Tracheal epithelial cell (primary cell): ENCODE data around the gene AGAP2. TPM values are rescaled to one million over a fixed set of nuclear protein-coding genes. Genes with fewer than 3 reads are reported as not detected.

Source experiments
- total RNA-seq: library from RNA; depleted of rRNA; stranded (reverse); fragments of >200 nt; gene quantifications from 2 replicates; pipeline ENCODE4 v1.2.1, GENCODE V29; 2014

The AGAP2 gene
- total RNA-seq, result under 0.01 and 0.21 TPM in 2 replicates

GRCh38 chr12:57738661-57739237, at the start of gene AGAP2:
Gene AGAP2, minus strand, starts transcription at chr12:57738742. Its CDS starts 496 bp downstream, at chr12:57738246.

GRCh38 chr12:57782608-57783465, 44.3 kb upstream of the AGAP2 start, which contains the start of gene TSFM:
Gene TSFM, plus strand, starts transcription at chr12:57782787. Its CDS starts 15 bp downstream, at chr12:57782802.

DNA sequence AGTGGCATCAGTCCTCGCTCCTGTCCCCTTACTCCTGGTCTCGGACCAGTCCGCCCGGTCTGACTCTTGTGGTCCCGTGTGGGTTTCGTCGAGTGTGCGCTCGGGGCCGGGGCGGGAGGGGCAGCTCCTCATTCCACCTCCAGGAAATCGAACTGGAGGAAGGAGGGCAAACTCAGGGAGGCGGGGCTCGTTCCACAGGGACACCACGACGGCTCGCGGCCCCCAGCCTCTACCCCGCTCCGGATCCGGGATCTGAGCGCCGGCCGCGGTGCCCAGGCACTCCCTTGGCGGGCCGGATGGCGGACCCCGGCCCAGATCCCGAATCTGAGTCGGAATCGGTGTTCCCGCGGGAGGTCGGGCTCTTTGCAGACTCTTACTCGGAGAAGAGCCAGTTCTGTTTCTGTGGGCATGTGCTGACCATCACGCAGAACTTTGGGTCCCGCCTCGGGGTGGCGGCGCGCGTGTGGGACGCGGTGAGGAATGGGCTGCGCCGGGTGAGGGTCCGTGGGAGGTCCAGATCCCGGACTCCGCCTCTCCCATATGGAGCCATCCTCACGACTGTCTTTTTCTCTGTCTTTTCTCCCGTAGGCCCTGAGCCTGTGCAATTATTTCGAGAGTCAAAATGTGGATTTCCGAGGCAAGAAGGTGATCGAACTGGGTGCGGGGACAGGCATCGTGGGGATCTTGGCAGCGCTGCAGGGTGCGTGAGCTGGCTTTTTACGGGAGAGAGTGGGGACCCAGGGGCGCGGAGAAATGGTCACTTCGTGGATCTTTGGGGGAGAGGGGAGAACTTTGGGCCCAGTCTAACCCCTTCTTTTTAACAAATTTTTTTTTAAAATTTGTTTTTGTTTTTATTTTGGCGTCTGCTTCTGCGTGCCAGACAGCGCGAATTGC, 34.1 kb upstream of the AGAP2 start, which contains the start of gene EEF1AKMT3:
EEF1AKMT3 (plus strand) TSS at position 186 of the 894 bp plus-strand sequence; CDS start at position 297, 111 bp downstream.

DNA sequence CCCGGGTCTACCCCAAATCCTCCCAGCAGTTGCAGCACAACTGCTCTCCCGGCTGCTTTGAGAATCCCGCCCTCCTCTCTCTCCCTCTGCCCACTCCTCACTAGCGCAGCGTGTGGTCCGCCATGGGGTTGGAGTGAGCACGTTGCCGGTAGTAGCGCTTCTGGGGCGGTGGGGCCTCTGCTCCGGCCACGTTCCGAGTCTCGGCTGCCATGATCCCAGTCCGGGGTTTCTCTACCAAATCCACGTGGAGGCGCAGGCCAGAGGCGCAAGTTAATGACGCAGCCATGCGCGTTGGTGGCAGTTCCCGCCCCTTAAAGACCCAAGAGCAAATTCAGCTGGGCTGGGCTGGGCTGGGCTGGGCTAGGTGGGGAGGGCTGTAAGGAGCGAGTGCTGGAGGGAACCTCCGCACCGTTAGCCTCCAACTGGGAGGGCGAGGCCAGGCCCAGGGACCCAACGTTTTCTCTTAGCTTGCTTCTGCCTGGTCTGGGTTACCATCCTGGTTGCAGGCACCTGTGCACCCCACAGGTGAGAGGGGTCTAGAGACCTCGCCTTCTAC, 33.4 kb upstream of the AGAP2 start, which contains the start of gene METTL1:
METTL1 (minus strand) TSS at position 233 of the 556 bp plus-strand sequence; CDS start at position 211, 22 bp downstream.

GRCh38 chr12:57766464-57767304, 28.1 kb upstream of the AGAP2 start, which contains the start of gene CYP27B1:
Gene CYP27B1, minus strand, starts transcription at chr12:57767078. Its CDS starts 37 bp downstream, at chr12:57767041.

GRCh38 chr12:57754411-57755193, 16.1 kb upstream of the AGAP2 start, which contains the start of gene MARCHF9:
Gene MARCHF9, plus strand, starts transcription at chr12:57755103. Its CDS starts 426 bp downstream, at chr12:57755529.

DNA sequence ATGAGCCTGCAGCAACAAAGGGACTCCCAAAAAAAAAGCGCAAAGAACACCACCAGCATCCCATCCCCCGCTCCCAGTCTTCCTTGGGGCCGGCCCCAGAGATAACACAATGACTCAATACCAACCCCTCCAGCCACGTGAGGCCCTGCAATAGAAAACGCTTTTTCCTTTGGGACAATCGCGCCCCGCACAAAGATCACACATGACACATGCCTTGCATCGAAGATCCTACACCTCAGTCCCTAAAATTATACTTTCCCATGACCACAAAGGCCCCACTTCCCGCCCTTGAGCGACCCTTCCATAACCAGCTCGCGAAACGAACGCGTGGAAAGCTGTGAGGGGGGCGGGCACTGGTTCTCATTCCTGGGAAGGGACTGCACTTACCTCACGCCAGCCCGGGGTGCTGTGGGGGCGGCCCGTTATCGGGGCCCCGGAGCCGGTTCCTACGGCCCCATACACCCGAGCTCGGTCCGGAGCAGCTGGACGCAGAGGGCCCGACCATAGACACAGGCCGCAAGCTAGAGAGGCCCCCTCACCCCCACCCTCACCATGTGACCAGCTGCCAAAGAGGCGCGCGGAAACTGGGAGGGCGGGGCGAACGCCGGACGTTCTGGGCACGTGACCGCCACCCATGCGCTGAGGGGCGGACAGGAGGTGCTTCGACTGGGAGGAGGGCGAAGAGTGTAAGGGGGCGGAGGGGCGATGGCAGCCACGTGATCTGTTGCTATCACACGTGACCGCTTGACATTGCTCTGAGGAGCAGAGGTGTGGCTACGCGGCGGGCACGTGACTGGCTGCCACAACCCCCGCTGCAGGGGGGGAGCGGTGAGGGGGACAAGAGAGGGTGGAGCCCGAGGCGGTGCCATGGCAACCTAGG, 13.5 kb upstream of the AGAP2 start, which contains the start of gene CDK4:
CDK4 (minus strand) TSS at position 523 of the 880 bp plus-strand sequence. CDS start 593 bp downstream, outside the sequence.

DNA sequence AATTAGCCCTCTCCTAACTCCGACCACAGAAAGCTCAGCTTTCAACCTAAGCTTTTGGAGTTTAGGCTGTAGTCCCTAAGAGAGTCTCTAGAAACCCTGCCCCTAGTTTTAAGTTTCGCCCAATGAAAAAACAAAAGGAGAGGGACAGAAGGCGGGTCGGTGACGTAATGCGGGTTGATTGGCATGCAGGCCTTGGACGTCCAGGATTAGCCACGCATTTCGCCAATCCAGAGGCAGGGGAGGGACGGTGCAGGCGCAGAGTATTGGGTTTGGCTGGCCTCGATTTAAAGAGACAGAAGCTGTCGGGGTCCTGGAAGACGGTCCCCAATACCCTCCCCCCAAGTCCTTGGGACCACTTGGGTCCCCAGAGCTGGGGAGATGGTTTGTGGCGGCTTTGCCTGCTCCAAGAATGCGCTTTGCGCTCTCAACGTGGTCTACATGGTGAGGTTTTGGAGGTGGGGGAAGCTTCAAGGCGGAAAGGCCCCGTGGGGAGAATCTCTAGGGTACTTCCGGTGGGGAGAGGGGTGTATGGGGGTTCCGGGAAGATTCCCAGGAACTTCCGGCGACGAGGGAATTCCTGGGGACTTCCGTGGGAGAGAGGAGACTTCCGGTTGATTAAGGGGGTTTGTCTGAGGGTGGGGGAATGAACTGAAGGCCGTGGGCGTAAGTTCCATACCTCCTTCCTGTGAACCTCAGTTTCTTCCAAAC, 6.4 kb upstream of the AGAP2 start, which contains the start of gene TSPAN31:
TSPAN31 (plus strand) TSS at position 263 of the 708 bp plus-strand sequence; CDS start at position 379, 116 bp downstream.

GRCh38 chr12:57693659-57694458, 44.7 kb downstream of the AGAP2 start, which contains the start of gene OS9:
Gene OS9, plus strand, starts transcription at chr12:57694132. Its CDS starts 30 bp downstream, at chr12:57694162.

Other genes with a start within 250 kb of the AGAP2 start
- 75.9 and 79.7 TPM in 2 replicates for gene DDIT3, start 218.2 kb downstream of the AGAP2 start, total RNA-seq
- 4.5 and 6.0 TPM in 2 replicates for gene MBD6, start 215.9 kb downstream of the AGAP2 start, total RNA-seq
- gene DCTN2, start 191.6 kb downstream of the AGAP2 start, total RNA-seq, result 77.6 and 95.4 TPM in 2 replicates
- under 0.01 TPM in 1 of 2 replicates, not detected in the other for gene KIF5A, start 188.7 kb downstream of the AGAP2 start, total RNA-seq
- 47.5 and 52.2 TPM in 2 replicates for gene PIP4K2C, start 147.6 kb downstream of the AGAP2 start, total RNA-seq
- gene DTX3, start 133.9 kb downstream of the AGAP2 start, total RNA-seq, result 2.1 and 7.0 TPM in 2 replicates
- 1.9 and 2.2 TPM in 2 replicates for gene ARHGEF25, start 127.3 kb downstream of the AGAP2 start, total RNA-seq
- gene B4GALNT1, start 105.5 kb downstream of the AGAP2 start, total RNA-seq, result 0.48 TPM in 1 of 2 replicates, not detected in the other
- gene OS9, start 44.6 kb downstream of the AGAP2 start, total RNA-seq, result 126 and 136 TPM in 2 replicates
- gene TSPAN31, start 6.3 kb upstream of the AGAP2 start, total RNA-seq, result 82.2 and 98.0 TPM in 2 replicates
- 128 and 199 TPM in 2 replicates for gene CDK4, start 13.6 kb upstream of the AGAP2 start, total RNA-seq
- gene MARCHF9, start 16.4 kb upstream of the AGAP2 start, total RNA-seq, result 7.7 and 11.1 TPM in 2 replicates
- gene CYP27B1, start 28.3 kb upstream of the AGAP2 start, total RNA-seq, result 3.2 and 6.5 TPM in 2 replicates
- 5.5 and 13.3 TPM in 2 replicates for gene METTL1, start 33.4 kb upstream of the AGAP2 start, total RNA-seq
- 3.6 and 10.4 TPM in 2 replicates for gene EEF1AKMT3, start 33.9 kb upstream of the AGAP2 start, total RNA-seq
- gene TSFM, start 44.0 kb upstream of the AGAP2 start, total RNA-seq, result 15.3 and 23.6 TPM in 2 replicates
- gene AVIL, start 80.0 kb upstream of the AGAP2 start, total RNA-seq, result 0.43 and 1.7 TPM in 2 replicates
- gene CTDSP2, start 108.0 kb upstream of the AGAP2 start, total RNA-seq, result 18.3 and 35.0 TPM in 2 replicates
- gene ATP23, start 202.8 kb upstream of the AGAP2 start, total RNA-seq, result 10.9 and 15.7 TPM in 2 replicates